Coronary artery (tissue), 2 donors: ENCODE data around the gene NEUROD4.

ENCODE experiments used
- DNase-seq: peaks from one replicate; pipeline ENCODE4 v3.0.0-alpha.2; 2017; ENCODE audit warnings: low spot score
- H3K27ac ChIP-seq, 2 donors: fragments of 200-600 bp; sonication (generic); one replicate each; pipeline ENCODE4 v1.5.1; 2016 to 2019
- H3K4me3 ChIP-seq: fragments of 200-600 bp; sonication (generic); 2 replicates; pipeline ENCODE4 v1.5.1; 2016; ENCODE audit warnings: mild to moderate bottlenecking, moderate library complexity
- TF ChIP-seq, protein P1 (sequence below): fragments of 200-600 bp; sonication (generic); IDR thresholded peaks from one replicate; pipeline ENCODE4 v1.5.1; 2019; ENCODE audit warnings: antibody characterized with exemption

The NEUROD4 gene

DNA sequence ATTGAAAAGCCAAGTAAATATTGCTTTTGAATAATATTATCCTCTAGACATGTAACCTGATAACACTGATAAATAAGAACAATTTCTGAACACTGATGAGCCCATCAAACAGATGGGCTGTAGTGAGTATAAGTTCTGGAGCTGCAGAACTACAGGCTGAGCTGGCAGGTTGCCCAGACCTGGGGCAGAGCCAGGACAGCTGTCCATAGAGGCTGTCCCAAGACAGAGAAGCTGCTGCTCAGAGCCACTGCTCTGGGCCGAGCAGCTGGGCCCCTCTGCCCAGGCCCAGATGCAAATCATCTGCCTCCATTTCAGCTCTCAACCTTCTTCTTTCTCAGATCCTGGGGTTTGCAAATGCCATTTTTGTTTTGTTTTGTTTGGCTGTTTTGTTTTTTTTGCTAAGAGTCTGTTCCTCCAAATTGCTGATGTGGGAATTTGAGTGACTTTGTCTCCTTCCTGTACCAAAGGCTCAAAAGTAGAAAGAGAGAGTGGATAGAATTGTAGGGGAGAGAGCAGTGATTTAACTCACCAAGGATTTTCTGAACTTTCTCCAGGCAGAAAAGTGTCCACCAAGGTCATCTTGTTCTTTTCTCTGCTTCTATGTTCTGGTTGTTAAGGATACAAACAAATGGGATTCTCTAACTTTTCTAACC, 31.2 kb upstream of the NEUROD4 start:
- no peak for DNase-seq
- no peak overlapping the region for H3K27ac ChIP-seq
- TF ChIP-seq, protein P1, sequence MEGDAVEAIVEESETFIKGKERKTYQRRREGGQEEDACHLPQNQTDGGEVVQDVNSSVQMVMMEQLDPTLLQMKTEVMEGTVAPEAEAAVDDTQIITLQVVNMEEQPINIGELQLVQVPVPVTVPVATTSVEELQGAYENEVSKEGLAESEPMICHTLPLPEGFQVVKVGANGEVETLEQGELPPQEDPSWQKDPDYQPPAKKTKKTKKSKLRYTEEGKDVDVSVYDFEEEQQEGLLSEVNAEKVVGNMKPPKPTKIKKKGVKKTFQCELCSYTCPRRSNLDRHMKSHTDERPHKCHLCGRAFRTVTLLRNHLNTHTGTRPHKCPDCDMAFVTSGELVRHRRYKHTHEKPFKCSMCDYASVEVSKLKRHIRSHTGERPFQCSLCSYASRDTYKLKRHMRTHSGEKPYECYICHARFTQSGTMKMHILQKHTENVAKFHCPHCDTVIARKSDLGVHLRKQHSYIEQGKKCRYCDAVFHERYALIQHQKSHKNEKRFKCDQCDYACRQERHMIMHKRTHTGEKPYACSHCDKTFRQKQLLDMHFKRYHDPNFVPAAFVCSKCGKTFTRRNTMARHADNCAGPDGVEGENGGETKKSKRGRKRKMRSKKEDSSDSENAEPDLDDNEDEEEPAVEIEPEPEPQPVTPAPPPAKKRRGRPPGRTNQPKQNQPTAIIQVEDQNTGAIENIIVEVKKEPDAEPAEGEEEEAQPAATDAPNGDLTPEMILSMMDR: no peak
- H3K4me3 ChIP-seq: no peak overlapping the region

DNA sequence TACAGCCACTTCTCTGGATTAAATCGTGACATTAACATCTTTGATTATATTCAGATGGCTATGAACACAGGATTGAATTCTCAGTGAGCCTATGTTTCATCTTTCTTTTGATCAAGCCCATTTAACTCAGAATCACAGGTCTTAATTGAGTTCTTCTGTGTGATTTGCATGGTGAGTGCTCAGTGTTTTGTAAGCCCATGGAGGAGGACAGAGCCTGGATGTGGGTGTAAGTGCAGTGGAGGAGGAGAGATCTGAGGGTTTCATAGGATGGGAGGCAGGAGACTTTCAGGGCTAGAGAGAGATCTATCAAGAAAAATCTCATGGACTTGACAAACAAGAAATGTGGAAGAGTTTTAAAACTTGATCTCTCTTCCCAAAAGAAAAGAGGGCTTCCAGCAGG, 29.9 kb upstream of the NEUROD4 start:
- no peak for DNase-seq
- H3K27ac ChIP-seq: no peak overlapping the region

DNA sequence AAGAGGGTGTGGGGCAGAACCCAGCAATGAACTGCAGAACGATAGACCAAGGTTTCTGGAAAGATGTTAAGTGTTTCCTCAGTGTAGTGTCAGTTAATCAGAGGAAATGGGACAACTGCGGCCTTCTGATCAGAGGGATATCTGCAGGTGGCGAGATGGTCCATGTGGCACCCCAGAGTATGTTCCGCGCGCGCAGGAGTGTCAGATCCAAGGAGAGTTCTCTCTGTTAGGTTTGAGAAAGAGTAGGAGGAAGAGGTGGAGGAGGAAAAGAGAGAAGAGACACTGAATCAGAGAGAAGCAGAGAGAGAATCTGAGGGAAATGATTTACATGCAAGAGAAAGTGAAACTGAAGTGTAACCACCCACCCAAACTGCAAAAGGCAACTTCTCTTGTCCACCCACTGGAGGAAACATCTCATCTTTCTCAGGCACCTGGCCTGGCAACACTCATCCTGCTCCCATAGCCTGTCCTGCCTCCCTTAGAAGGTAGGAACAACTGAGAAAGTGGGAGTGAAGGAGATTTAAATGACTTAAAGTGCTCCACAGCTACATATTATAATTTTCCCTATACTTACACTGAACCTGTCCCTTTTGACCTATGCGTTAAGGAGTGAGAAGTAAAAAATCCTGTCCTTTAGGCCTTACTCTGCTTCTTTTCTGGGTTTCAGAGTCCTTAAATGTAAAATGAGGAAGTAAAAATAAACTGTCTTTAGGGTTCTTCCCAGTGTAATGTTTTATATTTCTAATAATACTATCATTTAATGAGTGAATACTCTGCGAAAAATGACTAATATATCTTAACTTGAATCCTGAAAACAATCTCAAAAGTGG, 28.4 kb upstream of the NEUROD4 start:
- H3K4me3 ChIP-seq: no peak overlapping the region
- DNase-seq: no peak
- H3K27ac ChIP-seq: no peak overlapping the region
- TF ChIP-seq, protein P1: no peak

More for the DNA sequence above, 29.9 kb upstream of the NEUROD4 start:
- H3K4me3 ChIP-seq: no peak overlapping the region
- TF ChIP-seq, protein P1: no peak

DNA sequence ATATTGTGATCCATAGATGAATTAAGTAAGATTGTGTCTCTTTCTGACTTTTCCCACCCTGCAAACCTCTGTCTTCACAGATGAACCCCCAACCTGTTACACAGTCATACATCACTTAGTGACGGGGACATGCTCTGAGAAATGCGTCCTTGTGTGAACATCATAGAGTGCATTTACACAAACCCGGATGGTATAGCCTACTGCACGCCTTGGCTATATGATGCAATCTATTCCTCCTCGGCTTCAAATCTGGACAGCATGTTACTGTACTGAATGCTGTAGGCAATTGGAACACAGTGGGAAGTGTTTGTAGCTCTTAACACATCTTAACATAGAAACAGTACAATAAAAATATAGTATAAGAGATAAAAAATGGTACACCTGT, 27.8 kb upstream of the NEUROD4 start:
- TF ChIP-seq, protein P1: no peak
- DNase-seq: no peak
- Histone ChIP-seq H3K4me3 (no peak overlapping the region), H3K27ac (no peak overlapping the region)

- TF ChIP-seq, protein P1: peak; percentile 75
- Histone ChIP-seq H3K4me3 (no peak overlapping the region), H3K27ac (no peak overlapping the region)
- no peak for DNase-seq
These were observed 26.5 kb upstream of the NEUROD4 start for GRCh38 chr12:54993181-54993835.

DNA sequence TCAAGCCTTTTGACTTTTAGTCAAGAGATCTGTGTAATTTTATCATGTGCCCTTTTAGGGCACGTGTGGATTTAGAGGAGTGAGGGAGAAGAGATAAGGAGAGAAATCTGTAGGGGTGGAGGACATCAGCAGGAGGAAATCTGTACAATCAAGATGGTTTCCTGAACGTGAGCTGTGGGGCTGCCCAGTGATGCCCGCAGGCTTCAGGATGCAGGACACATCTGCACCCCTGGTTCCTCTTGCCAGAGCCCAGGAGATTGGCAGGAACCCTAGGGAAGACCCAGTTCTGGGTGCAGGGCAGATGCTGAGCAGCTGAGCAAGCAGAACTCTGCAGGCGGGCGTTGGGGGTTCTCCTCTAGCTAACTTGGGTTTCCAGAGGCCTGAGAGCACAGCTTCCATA, 23.6 kb upstream of the NEUROD4 start:
- TF ChIP-seq, protein P1: no peak
- H3K27ac ChIP-seq: no peak overlapping the region
- no peak overlapping the region for H3K4me3 ChIP-seq
- DNase-seq: no peak
